Measurements from ENCODE around the gene SLC6A18.

SLC6A18 gene

DNA sequence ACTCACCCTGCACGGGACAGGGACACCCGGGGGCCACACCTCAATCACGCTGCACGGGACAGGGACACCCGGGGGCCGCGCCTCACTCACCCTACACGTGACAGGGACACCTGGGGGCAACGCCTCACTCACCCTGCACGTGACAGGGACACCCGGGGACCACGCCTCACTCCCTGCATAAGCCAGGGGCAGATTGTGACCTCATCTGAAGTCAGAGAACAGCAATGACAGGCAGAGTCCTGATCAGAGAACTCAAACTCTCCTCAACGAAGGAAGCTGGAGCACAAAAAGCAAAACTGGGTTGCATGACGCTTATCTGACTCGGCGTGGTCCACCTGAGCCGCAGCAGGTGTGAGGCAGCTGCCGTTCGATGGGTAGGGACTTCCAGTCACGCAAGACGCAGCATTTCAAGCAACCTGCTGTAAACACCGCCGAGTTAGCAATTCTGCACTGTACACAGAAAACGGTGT is 66.5 kb downstream of the SLC6A18 start:
- Mint-ChIP-seq H3K4me3 (no peak overlapping the region), H3K27me3 (peaks cover 23 to 43% of the 10 kb centered on the region in 2 donors), H3K4me1 (ENCODE audit: low read depth in 2 of 2) (peaks cover 0 to 1% of the 10 kb centered on the region in 2 donors), H3K36me3 (ENCODE audit: insufficient read depth) (no peaks in the 10 kb centered on the region), H3K27ac (no peak overlapping the region), H3K9me3 (peaks cover 3 to 10% of the 10 kb centered on the region in 2 donors)
- ATAC-seq (replicated peaks), result no peak
- no peak for DNase-seq

DNA sequence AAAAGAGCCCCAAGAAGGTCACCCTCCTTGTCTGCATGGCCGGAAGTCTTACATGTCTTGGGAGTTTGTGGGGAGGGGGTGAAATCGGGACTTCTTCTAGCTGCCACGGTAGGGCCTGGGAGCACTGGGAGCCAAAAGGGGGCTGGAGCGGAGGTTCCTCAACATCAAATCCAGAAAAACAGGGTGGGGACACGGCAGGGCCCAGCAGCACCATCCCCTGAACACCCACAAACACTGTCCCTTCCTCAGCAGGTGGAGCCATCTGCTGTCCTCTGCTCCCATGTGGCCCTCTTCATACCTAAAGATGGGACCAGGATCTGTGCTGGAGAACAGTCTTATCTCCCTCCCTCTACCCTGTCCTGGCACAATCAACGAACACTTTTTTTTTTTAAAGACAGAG is 67.0 kb downstream of the SLC6A18 start:
- ATAC-seq (replicated peaks), result no peak
- H3K36me3 Mint-ChIP-seq (ENCODE audit: insufficient read depth), result no peaks in the 10 kb centered on the region
- H3K27me3 Mint-ChIP-seq, result peaks cover 23 to 43% of the 10 kb centered on the region in 2 donors
- peaks cover 3 to 10% of the 10 kb centered on the region in 2 donors for H3K9me3 Mint-ChIP-seq
- peaks cover 0 to 1% of the 10 kb centered on the region in 2 donors for H3K4me1 Mint-ChIP-seq (ENCODE audit: low read depth in 2 of 2)
- no peak overlapping the region for H3K4me3 Mint-ChIP-seq
- no peak overlapping the region for H3K27ac Mint-ChIP-seq
- DNase-seq, result no peak

DNA sequence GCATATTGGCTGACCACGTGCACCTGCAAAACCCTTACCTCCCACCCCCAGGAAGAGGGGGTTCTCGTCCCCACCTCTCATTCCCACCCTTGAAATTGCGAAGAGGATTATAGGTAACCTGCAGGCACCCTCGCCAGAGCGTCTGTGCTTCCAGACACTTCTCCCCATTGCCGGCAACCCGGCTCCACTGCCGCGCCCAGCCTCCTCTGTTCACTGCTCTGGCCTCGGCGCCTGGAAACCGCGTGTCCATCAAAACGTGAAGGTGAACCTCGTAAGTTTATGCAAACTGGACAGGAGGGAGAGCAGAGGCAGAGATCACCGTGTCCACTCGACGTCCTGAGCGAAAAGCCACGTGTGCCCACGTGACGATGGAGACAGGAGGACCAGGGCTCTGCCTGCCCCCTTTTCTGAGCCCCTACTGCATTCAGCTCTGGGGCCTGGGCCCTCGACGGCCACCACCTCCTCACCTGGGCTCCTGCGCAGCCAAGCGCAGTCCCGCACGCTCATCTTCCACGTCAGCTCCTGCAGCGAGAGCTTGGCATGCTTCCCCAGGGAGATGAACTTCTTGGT is 67.8 kb downstream of the SLC6A18 start:
- DNase-seq (no peak), ATAC-seq (replicated peaks) (no peak)
- no peaks in the 10 kb centered on the region for H3K36me3 Mint-ChIP-seq (ENCODE audit: insufficient read depth)
- H3K9me3 Mint-ChIP-seq, result peaks cover 3 to 8% of the 10 kb centered on the region in 2 donors
- H3K27me3 Mint-ChIP-seq, result peaks cover 22 to 40% of the 10 kb centered on the region in 2 donors
- no peak overlapping the region for H3K27ac Mint-ChIP-seq
- H3K4me3 Mint-ChIP-seq, result no peak overlapping the region
- H3K4me1 Mint-ChIP-seq (ENCODE audit: low read depth in 2 of 2), result peaks cover 0 to 1% of the 10 kb centered on the region in 2 donors

DNA sequence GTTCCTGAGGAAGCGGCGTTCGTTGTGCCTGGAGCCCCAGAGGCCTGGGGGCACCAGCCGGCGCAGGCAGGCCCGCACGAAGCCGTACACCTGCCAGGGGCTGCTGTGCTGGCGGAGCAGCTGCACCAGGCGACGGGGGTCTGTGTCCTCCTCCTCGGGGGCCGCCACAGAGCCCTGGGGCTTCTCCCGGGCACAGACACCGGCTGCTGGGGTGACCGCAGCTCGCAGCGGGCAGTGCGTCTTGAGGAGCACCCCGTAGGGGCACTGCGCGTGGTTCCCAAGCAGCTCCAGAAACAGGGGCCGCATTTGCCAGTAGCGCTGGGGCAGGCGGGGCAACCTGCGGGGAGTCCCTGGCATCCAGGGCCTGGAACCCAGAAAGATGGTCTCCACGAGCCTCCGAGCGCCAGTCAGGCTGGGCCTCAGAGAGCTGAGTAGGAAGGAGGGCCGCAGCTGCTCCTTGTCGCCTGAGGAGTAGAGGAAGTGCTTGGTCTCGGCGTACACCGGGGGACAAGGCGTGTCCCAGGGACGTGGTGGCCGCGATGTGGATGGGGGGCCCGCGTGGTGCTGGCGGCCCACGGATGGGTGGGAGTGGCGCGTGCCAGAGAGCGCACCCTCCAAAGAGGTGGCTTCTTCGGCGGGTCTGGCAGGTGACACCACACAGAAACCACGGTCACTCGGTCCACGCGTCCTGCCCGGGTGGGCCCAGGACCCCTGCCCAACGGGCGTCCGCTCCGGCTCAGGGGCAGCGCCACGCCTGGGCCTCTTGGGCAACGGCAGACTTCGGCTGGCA is 68.4 kb downstream of the SLC6A18 start:
- DNase-seq, result no peak
- no peak for ATAC-seq (replicated peaks)
- Mint-ChIP-seq H3K36me3 (ENCODE audit: insufficient read depth) (no peaks in the 10 kb centered on the region), H3K27ac (no peak overlapping the region), H3K9me3 (peaks cover 0 to under 1% of the 10 kb centered on the region in 2 donors), H3K27me3 (peaks cover 15 to 34% of the 10 kb centered on the region in 2 donors), H3K4me1 (ENCODE audit: low read depth in 2 of 2) (peaks cover 0 to 1% of the 10 kb centered on the region in 2 donors), H3K4me3 (peak overlapping the region; percentile 29 to 46)

DNA sequence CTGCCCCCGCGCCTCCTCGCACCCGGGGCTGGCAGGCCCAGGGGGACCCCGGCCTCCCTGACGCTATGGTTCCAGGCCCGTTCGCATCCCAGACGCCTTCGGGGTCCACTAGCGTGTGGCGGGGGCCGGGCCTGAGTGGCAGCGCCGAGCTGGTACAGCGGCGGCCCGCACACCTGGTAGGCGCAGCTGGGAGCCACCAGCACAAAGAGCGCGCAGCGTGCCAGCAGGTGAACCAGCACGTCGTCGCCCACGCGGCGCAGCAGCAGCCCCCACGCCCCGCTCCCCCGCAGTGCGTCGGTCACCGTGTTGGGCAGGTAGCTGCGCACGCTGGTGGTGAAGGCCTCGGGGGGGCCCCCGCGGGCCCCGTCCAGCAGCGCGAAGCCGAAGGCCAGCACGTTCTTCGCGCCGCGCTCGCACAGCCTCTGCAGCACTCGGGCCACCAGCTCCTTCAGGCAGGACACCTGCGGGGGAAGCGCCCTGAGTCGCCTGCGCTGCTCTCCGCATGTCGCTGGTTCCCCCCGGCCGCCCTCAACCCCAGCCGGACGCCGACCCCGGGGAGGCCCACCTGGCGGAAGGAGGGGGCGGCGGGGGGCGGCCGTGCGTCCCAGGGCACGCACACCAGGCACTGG is 69.1 kb downstream of the SLC6A18 start:
- no peak for DNase-seq
- Mint-ChIP-seq H3K27ac (no peak overlapping the region), H3K9me3 (no peaks in the 10 kb centered on the region), H3K4me1 (ENCODE audit: low read depth in 2 of 2) (peaks cover 1 to 3% of the 10 kb centered on the region in 2 donors), H3K4me3 (no peak overlapping the region), H3K27me3 (peaks cover 12 to 36% of the 10 kb centered on the region in 2 donors), H3K36me3 (ENCODE audit: insufficient read depth) (no peaks in the 10 kb centered on the region)
- no peak for ATAC-seq (replicated peaks)

DNA sequence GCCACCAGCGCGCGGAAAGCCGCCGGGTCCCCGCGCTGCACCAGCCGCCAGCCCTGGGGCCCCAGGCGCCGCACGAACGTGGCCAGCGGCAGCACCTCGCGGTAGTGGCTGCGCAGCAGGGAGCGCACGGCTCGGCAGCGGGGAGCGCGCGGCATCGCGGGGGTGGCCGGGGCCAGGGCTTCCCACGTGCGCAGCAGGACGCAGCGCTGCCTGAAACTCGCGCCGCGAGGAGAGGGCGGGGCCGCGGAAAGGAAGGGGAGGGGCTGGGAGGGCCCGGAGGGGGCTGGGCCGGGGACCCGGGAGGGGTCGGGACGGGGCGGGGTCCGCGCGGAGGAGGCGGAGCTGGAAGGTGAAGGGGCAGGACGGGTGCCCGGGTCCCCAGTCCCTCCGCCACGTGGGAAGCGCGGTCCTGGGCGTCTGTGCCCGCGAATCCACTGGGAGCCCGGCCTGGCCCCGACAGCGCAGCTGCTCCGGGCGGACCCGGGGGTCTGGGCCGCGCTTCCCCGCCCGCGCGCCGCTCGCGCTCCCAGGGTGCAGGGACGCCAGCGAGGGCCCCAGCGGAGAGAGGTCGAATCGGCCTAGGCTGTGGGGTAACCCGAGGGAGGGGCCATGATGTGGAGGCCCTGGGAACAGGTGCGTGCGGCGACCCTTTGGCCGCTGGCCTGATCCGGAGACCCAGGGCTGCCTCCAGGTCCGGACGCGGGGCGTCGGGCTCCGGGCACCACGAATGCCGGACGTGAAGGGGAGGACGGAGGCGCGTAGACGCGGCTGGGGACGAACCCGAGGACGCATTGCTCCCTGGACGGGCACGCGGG is 69.9 kb downstream of the SLC6A18 start, which contains the start of gene TERT:
Gene TERT (minus strand): TSS at position 234 of the 815 bp plus-strand sequence. CDS start 79 bp downstream, at position 155.
- Mint-ChIP-seq H3K4me1 (ENCODE audit: low read depth in 2 of 2) (peaks cover 1 to 8% of the 10 kb centered on the region in 2 donors), H3K27me3 (peaks cover 12 to 36% of the 10 kb centered on the region in 2 donors), H3K27ac (no peak within 1 kb of the TSS), H3K4me3 (peak within 1 kb of the TSS in 1 of 2 donors; percentile 46), H3K9me3 (no peaks in the 10 kb centered on the region), H3K36me3 (ENCODE audit: insufficient read depth) (no peaks in the 10 kb centered on the region)
- no peak for DNase-seq
- ATAC-seq (replicated peaks), result peak; percentile 52

DNA sequence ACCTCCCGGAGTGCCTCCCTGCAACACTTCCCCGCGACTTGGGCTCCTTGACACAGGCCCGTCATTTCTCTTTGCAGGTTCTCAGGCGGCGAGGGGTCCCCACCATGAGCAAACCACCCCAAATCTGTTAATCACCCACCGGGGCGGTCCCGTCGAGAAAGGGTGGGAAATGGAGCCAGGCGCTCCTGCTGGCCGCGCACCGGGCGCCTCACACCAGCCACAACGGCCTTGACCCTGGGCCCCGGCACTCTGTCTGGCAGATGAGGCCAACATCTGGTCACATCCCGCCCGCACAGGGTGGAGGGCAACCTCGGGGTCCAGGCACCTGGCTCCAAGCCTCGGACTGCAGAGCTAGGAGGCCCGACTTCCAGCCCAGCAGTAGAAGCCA is 70.5 kb downstream of the SLC6A18 start:
- no peak for DNase-seq
- H3K4me3 Mint-ChIP-seq, result no peak overlapping the region

More for the DNA sequence above, 70.5 kb downstream of the SLC6A18 start:
- peaks cover 1 to 8% of the 10 kb centered on the region in 2 donors for H3K4me1 Mint-ChIP-seq (ENCODE audit: low read depth in 2 of 2)
- no peak overlapping the region for H3K27ac Mint-ChIP-seq
- H3K9me3 Mint-ChIP-seq, result no peaks in the 10 kb centered on the region
- peaks cover 12 to 36% of the 10 kb centered on the region in 2 donors for H3K27me3 Mint-ChIP-seq
- ATAC-seq (replicated peaks), result no peak
- no peaks in the 10 kb centered on the region for H3K36me3 Mint-ChIP-seq (ENCODE audit: insufficient read depth)

Measured in effector memory CD8-positive, alpha-beta T cell (primary cell).